Activated CD4-positive, alpha-beta T cell treated with anti-CD3 and anti-CD28 coated beads for 36 hours (primary cell): ENCODE data around the gene C6orf15. TPM values are rescaled to one million over a fixed set of nuclear protein-coding genes. Genes with fewer than 3 reads are reported as not detected.
"Not testable (repeated sequence)": the region's sequence is repeated elsewhere in the genome, so short reads cannot be mapped to it uniquely, and the experiment has no call there.

Experiments used
- ATAC-seq: fragments of 200-7000 bp; cut with Tn5 transposase; one replicate; pipeline ENCODE4 v1.10.0; 2021; ENCODE audit warnings: mild to moderate bottlenecking, moderate library complexity
- CTCF ChIA-PET: fragments of 350-600 bp; sonication (Branson Sonifier 250); formaldehyde crosslinking; loops from one replicate; lab custom pipeline; 2021; ENCODE audit warnings: antibody characterized with exemption; lab: Charles Lee
- POLR2A ChIA-PET: fragments of 350-600 bp; sonication (Branson Sonifier 250); formaldehyde crosslinking; loops from one replicate; lab custom pipeline; 2021; ENCODE audit warnings: antibody characterized with exemption, inconsistent platforms; lab: Charles Lee
- DNase-seq: peaks from one replicate; pipeline ENCODE4 v3.0.0-alpha.2; 2020
- H3K27ac Mint-ChIP-seq: one replicate; pipeline ENCODE4 v1.8.0; 2021; ENCODE audit warnings: mixed read lengths
- H3K27me3 Mint-ChIP-seq: one replicate; pipeline ENCODE4 v1.8.0; 2021; ENCODE audit warnings: mixed read lengths
- H3K36me3 Mint-ChIP-seq: one replicate; pipeline ENCODE4 v1.8.0; 2021; ENCODE audit warnings: low read depth, mixed read lengths
- H3K4me1 Mint-ChIP-seq: one replicate; pipeline ENCODE4 v1.8.0; 2021; ENCODE audit warnings: mixed read lengths
- H3K4me3 Mint-ChIP-seq: one replicate; pipeline ENCODE4 v1.8.0; 2021; ENCODE audit warnings: mild to moderate bottlenecking, moderate library complexity, mixed read lengths
- H3K9me3 Mint-ChIP-seq: one replicate; pipeline ENCODE4 v1.8.0; 2021; ENCODE audit warnings: low read depth, mixed read lengths
- intact Hi-C, 2 experiments: fragments of 100-400 bp; cut with DNase I in 1 of 2; cut with micrococcal nuclease in 1 of 2; formaldehyde crosslinking; loops; one replicate each; pipeline versions ENCODE4 v1.14.2 to v1.15.1; 2022 to 2024; cut with DNase I, micrococcal nuclease
- total RNA-seq, 2 experiments: library from RNA; stranded (reverse); gene quantifications; one replicate each; pipeline ENCODE4 v1.2.3, GENCODE V29; 2021

The C6orf15 gene
- total RNA-seq, 2 experiments from 2014 or later = not detected

DNA sequence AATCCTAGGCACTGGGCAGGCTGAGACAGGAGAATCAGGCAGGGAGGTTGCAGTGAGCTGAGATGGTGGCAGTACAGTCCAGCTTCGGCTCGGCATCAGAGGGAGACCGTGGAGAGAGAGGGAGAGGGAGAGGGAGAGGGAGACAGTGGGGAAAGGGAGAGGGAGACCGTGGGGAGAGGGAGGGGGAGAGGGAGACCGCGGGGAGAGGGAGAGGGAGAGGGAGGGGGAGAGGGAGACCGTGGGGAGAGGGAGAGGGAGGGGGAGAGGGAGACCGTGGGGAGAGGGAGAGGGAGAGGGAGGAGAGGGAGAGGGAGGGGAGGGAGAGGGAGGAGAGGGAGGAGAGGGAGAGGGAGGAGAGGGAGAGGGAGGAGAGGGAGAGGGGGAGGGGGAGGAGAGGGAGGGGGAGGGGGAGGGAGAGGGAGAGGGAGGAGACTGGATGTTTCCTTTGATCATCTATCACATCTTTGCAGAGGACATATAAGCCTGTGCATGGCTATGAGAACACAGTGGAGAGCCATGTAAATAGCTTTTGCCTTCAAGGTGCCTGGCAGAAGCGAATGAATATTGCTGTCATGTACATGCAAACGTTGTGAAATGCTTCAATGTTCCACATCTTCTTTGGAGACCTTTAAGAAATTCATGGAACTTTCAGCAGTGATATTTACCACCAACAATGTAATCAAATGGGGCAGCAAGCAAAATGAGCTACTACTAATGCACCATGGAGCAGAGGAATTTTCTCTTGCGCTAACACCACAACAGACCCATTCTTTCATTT lies 44.3 kb downstream of the C6orf15 start:
- intact Hi-C loops = loop anchor here in 1 of 2 experiments (5.0 kb wide), 1 partner anchor 66 kb away; no protein-coding TSS in a partner anchor
- H3K27me3 Mint-ChIP-seq = not testable (repeated sequence)

GRCh38 chr6:31067028-31067427 lies 45.3 kb downstream of the C6orf15 start:
- H3K4me3 Mint-ChIP-seq, ATAC-seq, POLR2A ChIA-PET, H3K27ac Mint-ChIP-seq, H3K27me3 Mint-ChIP-seq, H3K9me3 Mint-ChIP-seq, H3K36me3 Mint-ChIP-seq, H3K4me1 Mint-ChIP-seq, DNase-seq, CTCF ChIA-PET: not testable (repeated sequence)
- intact Hi-C loops = loop anchor here in 1 of 2 experiments (5.0 kb wide), 1 partner anchor 65 kb away; no protein-coding TSS in a partner anchor

More for the DNA sequence above, 44.3 kb downstream of the C6orf15 start:
- H3K4me1 Mint-ChIP-seq, ATAC-seq, H3K9me3 Mint-ChIP-seq, H3K36me3 Mint-ChIP-seq, DNase-seq, H3K4me3 Mint-ChIP-seq, H3K27ac Mint-ChIP-seq: not testable (repeated sequence)
- ChIA-PET POLR2A (interaction anchor here (0.5 kb wide), 1 partner anchor 851 kb away, joined by 3 read pairs; no protein-coding TSS in a partner anchor), CTCF (interaction anchor here (0.6 to 3.3 kb wide), 11 partner anchors 11 to 334 kb away, joined by 3 to 26 read pairs (median 3); partner anchors contain the start of gene VARS2)

DNA sequence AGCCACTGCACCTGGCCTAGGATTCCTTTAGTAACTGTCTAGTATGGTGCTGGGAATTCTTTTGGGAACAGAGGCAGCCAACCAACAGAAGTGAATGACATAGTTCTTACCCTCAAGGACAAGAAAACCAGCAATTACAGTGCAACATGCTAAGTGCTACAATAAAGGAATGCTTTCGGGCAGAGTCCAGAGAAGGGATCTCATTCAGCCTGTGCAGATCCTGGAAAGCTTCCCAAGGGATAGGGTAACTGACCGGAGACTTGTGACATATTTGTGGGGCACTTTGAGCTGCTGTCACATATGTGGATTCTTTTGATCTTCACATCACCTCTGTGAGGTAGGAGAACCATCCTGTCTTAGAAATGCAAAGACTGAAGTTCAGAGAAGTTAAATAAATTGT lies 46.8 kb downstream of the C6orf15 start:
- no peak overlapping the region for H3K27ac Mint-ChIP-seq
- H3K36me3 Mint-ChIP-seq = no peaks in the 10 kb centered on the region
- POLR2A ChIA-PET = no interaction called here
- no peaks in the 10 kb centered on the region for H3K9me3 Mint-ChIP-seq
- H3K27me3 Mint-ChIP-seq = peaks cover 6% of the 10 kb centered on the region
- peaks cover 2% of the 10 kb centered on the region for H3K4me1 Mint-ChIP-seq
- DNase-seq = no peak
- CTCF ChIA-PET = interaction anchor here (0.9 kb wide), 1 partner anchor 18 kb away, joined by 3 read pairs; no protein-coding TSS in a partner anchor
- ATAC-seq = no peak
- intact Hi-C loops = loop anchor here in 1 of 2 experiments (5.0 kb wide), 1 partner anchor 63 kb away; no protein-coding TSS in a partner anchor
- H3K4me3 Mint-ChIP-seq = no peak overlapping the region

DNA sequence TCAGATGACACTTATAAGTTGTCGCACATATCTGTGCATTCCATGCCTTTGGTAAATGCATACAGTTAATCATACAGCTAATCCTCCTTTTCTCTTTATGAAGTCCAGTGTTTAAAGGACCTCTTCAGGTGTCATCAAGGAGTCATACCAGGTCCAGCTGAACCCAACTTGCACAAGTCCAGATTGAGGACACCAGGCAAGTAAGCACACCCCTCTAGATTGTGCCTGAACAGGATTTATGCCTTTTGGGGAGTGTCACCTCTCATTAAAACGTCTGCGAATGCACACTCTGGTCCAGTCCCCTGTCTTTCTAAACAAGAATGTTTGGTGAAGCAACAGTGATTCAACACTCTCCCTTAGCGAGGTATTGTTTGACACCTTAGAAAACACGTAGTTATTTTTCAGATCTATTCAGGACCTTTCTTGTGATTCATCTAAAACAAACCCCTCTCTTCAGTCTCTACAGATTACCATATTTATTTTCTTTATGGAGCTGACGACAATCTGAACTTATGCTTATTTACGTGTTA lies 48.4 kb downstream of the C6orf15 start:
- H3K36me3 Mint-ChIP-seq = no peaks in the 10 kb centered on the region
- ChIA-PET POLR2A (no interaction called here), CTCF (interaction anchor here (0.7 to 1.9 kb wide), 3 partner anchors 16 to 273 kb away, joined by 4 to 8 read pairs (median 5); no protein-coding TSS in a partner anchor)
- ATAC-seq = no peak
- H3K27me3 Mint-ChIP-seq = peaks cover 6% of the 10 kb centered on the region
- intact Hi-C loops = no loop called here
- no peaks in the 10 kb centered on the region for H3K9me3 Mint-ChIP-seq
- peaks cover under 1% of the 10 kb centered on the region for H3K4me1 Mint-ChIP-seq
- H3K4me3 Mint-ChIP-seq = no peak overlapping the region
- DNase-seq = no peak
- H3K27ac Mint-ChIP-seq = no peak overlapping the region

Other genes starting within 250 kb of the C6orf15 start
- gene DDR1, start 228.1 kb downstream of the C6orf15 start, total RNA-seq = 10 to 100 TPM in 1 of 2 experiments, 1 to 10 TPM in 1; 9.5 to 12.6 TPM
- gene GTF2H4, start 204.4 kb downstream of the C6orf15 start, total RNA-seq = 10 to 100 TPM; 35.9 to 40.9 TPM
- gene VARS2, start 198.3 kb downstream of the C6orf15 start, total RNA-seq = 10 to 100 TPM; 68.1 to 81.1 TPM
- gene SFTA2, start 180.4 kb downstream of the C6orf15 start, total RNA-seq = not detected
- gene MUCL3, start 171.6 kb downstream of the C6orf15 start, total RNA-seq = not detected
- not detected for gene MUC21, start 128.9 kb downstream of the C6orf15 start, total RNA-seq
- not detected for gene MUC22, start 102.1 kb downstream of the C6orf15 start, total RNA-seq
- gene PSORS1C1, start 2.2 kb upstream of the C6orf15 start, total RNA-seq = under 1 TPM; 0.18 to 0.33 TPM
- not detected for gene CDSN, start 7.9 kb upstream of the C6orf15 start, total RNA-seq
- not detected for gene PSORS1C2, start 26.5 kb upstream of the C6orf15 start, total RNA-seq
- gene CCHCR1, start 45.2 kb upstream of the C6orf15 start, total RNA-seq = 10 to 100 TPM; 39.7 to 57.6 TPM
- 10 to 100 TPM; 82.6 to 88.0 TPM for gene TCF19, start 46.0 kb upstream of the C6orf15 start, total RNA-seq
- gene POU5F1, start 58.1 kb upstream of the C6orf15 start, total RNA-seq = under 1 TPM in 1 of 2 experiments, not detected in 1; 0.21 TPM
- 100 to 1,000 TPM; 660 to 678 TPM for gene HLA-C, start 159.5 kb upstream of the C6orf15 start, total RNA-seq
- 1,000 to 10,000 TPM; 2,101 to 2,412 TPM for gene HLA-B, start 244.6 kb upstream of the C6orf15 start, total RNA-seq